Kidney glomerular epithelial cell (primary cell): ENCODE measurements around the gene AGBL1.
"Not testable (repeated sequence)": the region's sequence is repeated elsewhere in the genome, so short reads cannot be mapped to it uniquely, and the experiment has no call there.

Source experiments
- DNase-seq: peaks from one replicate; lab custom pipeline; 2025; lab: John Stamatoyannopoulos, UW

AGBL1 gene

GRCh38 chr15:86505951-86506350, 426.3 kb downstream of the AGBL1 start:
- DNase-seq: no peak

GRCh38 chr15:86506401-86506800, 426.7 kb downstream of the AGBL1 start:
- DNase-seq: no peak

- no peak for DNase-seq
These were observed 436.0 kb downstream of the AGBL1 start for GRCh38 chr15:86515625-86516024.

- DNase-seq: no peak
These were observed 443.1 kb downstream of the AGBL1 start for GRCh38 chr15:86522721-86523120.

- DNase-seq: no peak
These were observed 447.4 kb downstream of the AGBL1 start for GRCh38 chr15:86526938-86527690.

- not testable (repeated sequence) for DNase-seq
These were observed 448.4 kb downstream of the AGBL1 start for GRCh38 chr15:86528094-86528493.

GRCh38 chr15:86538141-86538540, 458.5 kb downstream of the AGBL1 start:
- no peak for DNase-seq

- no peak for DNase-seq
These were observed 461.3 kb downstream of the AGBL1 start for GRCh38 chr15:86540840-86541467.

- no peak for DNase-seq
These were observed 461.9 kb downstream of the AGBL1 start for GRCh38 chr15:86541540-86541939.

- DNase-seq: no peak
These were observed 470.4 kb downstream of the AGBL1 start for GRCh38 chr15:86550075-86550474.

GRCh38 chr15:86553108-86553507, 473.4 kb downstream of the AGBL1 start:
- DNase-seq: no peak

- no peak for DNase-seq
These were observed 475.4 kb downstream of the AGBL1 start for GRCh38 chr15:86555098-86555497.

GRCh38 chr15:86555939-86556338, 476.3 kb downstream of the AGBL1 start:
- no peak for DNase-seq

- DNase-seq: no peak
These were observed 476.8 kb downstream of the AGBL1 start for GRCh38 chr15:86556396-86557017.

GRCh38 chr15:86557018-86557550, 477.4 kb downstream of the AGBL1 start:
- no peak for DNase-seq

GRCh38 chr15:86558252-86558651, 478.6 kb downstream of the AGBL1 start:
- DNase-seq: no peak

- DNase-seq: no peak
These were observed 479.0 kb downstream of the AGBL1 start for GRCh38 chr15:86558686-86559085.

GRCh38 chr15:86568378-86568777, 488.7 kb downstream of the AGBL1 start:
- no peak for DNase-seq

GRCh38 chr15:86570738-86571137, 491.1 kb downstream of the AGBL1 start:
- no peak for DNase-seq

GRCh38 chr15:86571873-86572272, 492.2 kb downstream of the AGBL1 start:
- DNase-seq: no peak

- no peak for DNase-seq
These were observed 492.7 kb downstream of the AGBL1 start for GRCh38 chr15:86572368-86572841.

GRCh38 chr15:86573476-86573875, 493.8 kb downstream of the AGBL1 start:
- DNase-seq: no peak

- no peak for DNase-seq
These were observed 508.7 kb downstream of the AGBL1 start for GRCh38 chr15:86588413-86588812.
